ENCODE data around the gene ALLC. TPM values are rescaled to one million over a fixed set of nuclear protein-coding genes. Genes with fewer than 3 reads are reported as not detected.

ALLC gene
- total RNA-seq, 1 experiment from 2014 or later = not detected

DNA sequence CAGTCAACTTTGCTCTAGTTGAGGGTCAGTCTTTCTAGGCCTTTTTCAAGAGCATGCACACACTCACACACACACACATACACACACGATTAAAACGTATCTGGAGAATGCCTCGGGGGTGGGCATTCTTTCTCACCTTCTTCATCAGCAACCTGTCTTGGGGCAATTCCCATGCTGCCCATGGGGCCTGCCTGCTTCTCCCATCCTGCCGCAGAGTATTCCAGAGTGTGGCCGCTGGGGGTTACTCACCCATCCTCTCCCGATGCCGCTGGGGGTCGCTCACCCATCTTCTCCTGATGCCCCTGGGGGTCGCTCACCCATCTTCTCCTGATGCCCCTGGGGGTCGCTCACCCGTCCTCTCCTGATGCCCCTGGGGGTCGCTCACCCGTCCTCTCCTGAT lies 10.8 kb upstream of the ALLC start:
- H3K4me1 ChIP-seq (ENCODE audit: insufficient read depth, low read length) = peaks cover 6% of the 10 kb centered on the region; the same call in 1 of the 2 replicates
- no peak overlapping the region for H3K27ac ChIP-seq (ENCODE audit: low read length)
- no peaks in the 10 kb centered on the region for H3K79me2 ChIP-seq (ENCODE audit: low read length)
- TF ChIP-seq, protein P1, sequence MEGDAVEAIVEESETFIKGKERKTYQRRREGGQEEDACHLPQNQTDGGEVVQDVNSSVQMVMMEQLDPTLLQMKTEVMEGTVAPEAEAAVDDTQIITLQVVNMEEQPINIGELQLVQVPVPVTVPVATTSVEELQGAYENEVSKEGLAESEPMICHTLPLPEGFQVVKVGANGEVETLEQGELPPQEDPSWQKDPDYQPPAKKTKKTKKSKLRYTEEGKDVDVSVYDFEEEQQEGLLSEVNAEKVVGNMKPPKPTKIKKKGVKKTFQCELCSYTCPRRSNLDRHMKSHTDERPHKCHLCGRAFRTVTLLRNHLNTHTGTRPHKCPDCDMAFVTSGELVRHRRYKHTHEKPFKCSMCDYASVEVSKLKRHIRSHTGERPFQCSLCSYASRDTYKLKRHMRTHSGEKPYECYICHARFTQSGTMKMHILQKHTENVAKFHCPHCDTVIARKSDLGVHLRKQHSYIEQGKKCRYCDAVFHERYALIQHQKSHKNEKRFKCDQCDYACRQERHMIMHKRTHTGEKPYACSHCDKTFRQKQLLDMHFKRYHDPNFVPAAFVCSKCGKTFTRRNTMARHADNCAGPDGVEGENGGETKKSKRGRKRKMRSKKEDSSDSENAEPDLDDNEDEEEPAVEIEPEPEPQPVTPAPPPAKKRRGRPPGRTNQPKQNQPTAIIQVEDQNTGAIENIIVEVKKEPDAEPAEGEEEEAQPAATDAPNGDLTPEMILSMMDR (conservative IDR thresholded peaks at IDR 0.05; ENCODE audit: low read depth, low read length) = no peak
- TF ChIP-seq EZH2phosphoT487 (IDR thresholded peaks at IDR 0.05; ENCODE audit: borderline replicate concordance, low read length) = no peak
- no peak for TF ChIP-seq EZH2 (IDR thresholded peaks at IDR 0.05; ENCODE audit: low read length, unreplicated experiment)
- ChIA-PET POLR2A (ENCODE audit: unreplicated experiment) (no interaction called here), CTCF (no interaction called here)
- H3K4me2 ChIP-seq (ENCODE audit: low read length) = no peak overlapping the region
- H4K20me1 ChIP-seq (ENCODE audit: low read length) = no peaks in the 10 kb centered on the region
- H2AFZ ChIP-seq (ENCODE audit: low read length) = no peak overlapping the region
- intact Hi-C loops (cut with micrococcal nuclease) = no loop called here
- no peak overlapping the region for H3K9ac ChIP-seq (ENCODE audit: low read length)
- no peaks in the 10 kb centered on the region for H3K27me3 ChIP-seq (ENCODE audit: low read length)
- H3F3A ChIP-seq (ENCODE audit: low read length, unreplicated experiment) = no peaks in the 10 kb centered on the region
- no peaks in the 10 kb centered on the region for H3K9me3 ChIP-seq (ENCODE audit: low read length)
- no peak overlapping the region for H3K4me3 ChIP-seq (ENCODE audit: low read length)
- DNase-seq (no peak), ATAC-seq (no peak)
- no TSS peak for BruUV-seq (replicated peaks)
- no peaks in the 10 kb centered on the region for H3K36me3 ChIP-seq (ENCODE audit: low read depth, low read length)
- H3K9me2 ChIP-seq (replicated peaks; ENCODE audit: low read length) = no peaks in the 10 kb centered on the region

DNA sequence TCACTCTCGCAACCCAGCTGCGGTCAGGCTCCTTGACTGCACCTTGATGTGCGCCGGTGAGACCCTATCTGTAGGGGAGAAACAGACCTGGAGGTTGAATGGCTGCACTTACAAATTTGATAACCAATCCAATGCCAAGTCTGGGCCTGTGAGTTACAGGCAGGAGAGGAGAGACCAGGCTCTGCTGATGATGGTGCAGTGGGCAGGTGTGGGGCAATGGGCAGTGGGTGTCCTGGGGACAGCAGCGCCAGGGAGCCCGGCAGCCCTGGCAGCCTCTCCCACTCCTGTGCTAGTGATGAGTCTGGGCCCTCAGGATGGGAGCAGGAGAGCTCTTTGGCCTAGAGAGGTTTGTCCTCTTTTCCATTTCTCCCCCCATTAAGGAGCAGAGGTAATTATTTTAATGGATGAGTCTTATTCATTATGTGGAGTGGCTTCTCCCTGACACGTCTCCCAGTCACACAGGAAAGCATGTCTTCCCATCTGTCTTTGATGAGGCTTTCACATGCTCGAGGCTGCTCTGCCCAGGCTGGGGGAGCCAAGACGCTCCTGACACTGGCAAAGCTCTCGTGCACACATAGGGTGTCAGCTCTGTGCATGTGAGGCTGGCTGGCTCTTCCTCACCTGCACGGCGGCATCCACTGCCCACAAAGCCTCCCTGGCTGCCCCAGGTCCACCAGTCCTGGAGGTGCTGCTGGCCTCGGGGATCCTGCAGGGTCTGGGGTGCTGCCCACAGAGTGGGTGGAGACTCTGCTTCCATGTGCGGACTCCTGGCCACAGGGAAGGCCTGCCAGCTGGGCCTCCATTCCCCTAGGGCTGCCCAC lies 10.0 kb upstream of the ALLC start:
- no peaks in the 10 kb centered on the region for H3K27me3 ChIP-seq (ENCODE audit: low read length)
- H3K4me3 ChIP-seq (ENCODE audit: low read length) = no peak overlapping the region
- no TSS peak for BruUV-seq (replicated peaks)
- H3K9me3 ChIP-seq (ENCODE audit: low read length) = no peaks in the 10 kb centered on the region
- H3K9me2 ChIP-seq (replicated peaks; ENCODE audit: low read length) = no peaks in the 10 kb centered on the region
- intact Hi-C loops (cut with micrococcal nuclease) = no loop called here
- no peaks in the 10 kb centered on the region for H4K20me1 ChIP-seq (ENCODE audit: low read length)
- H3F3A ChIP-seq (ENCODE audit: low read length, unreplicated experiment) = no peaks in the 10 kb centered on the region
- no peak for TF ChIP-seq EZH2 (IDR thresholded peaks at IDR 0.05; ENCODE audit: low read length, unreplicated experiment)
- TF ChIP-seq, protein P1 (conservative IDR thresholded peaks at IDR 0.05; ENCODE audit: low read depth, low read length) = no peak
- TF ChIP-seq EZH2phosphoT487 (IDR thresholded peaks at IDR 0.05; ENCODE audit: borderline replicate concordance, low read length) = no peak
- H3K27ac ChIP-seq (ENCODE audit: low read length) = no peak overlapping the region
- H3K79me2 ChIP-seq (ENCODE audit: low read length) = no peaks in the 10 kb centered on the region
- ATAC-seq (no peak), DNase-seq (no peak)
- no peaks in the 10 kb centered on the region for H3K36me3 ChIP-seq (ENCODE audit: low read depth, low read length)
- ChIA-PET POLR2A (ENCODE audit: unreplicated experiment) (no interaction called here), CTCF (no interaction called here)
- H3K9ac ChIP-seq (ENCODE audit: low read length) = no peak overlapping the region
- peaks cover 6% of the 10 kb centered on the region; the same call in 1 of the 2 replicates for H3K4me1 ChIP-seq (ENCODE audit: insufficient read depth, low read length)
- no peak overlapping the region for H3K4me2 ChIP-seq (ENCODE audit: low read length)
- H2AFZ ChIP-seq (ENCODE audit: low read length) = no peak overlapping the region

DNA sequence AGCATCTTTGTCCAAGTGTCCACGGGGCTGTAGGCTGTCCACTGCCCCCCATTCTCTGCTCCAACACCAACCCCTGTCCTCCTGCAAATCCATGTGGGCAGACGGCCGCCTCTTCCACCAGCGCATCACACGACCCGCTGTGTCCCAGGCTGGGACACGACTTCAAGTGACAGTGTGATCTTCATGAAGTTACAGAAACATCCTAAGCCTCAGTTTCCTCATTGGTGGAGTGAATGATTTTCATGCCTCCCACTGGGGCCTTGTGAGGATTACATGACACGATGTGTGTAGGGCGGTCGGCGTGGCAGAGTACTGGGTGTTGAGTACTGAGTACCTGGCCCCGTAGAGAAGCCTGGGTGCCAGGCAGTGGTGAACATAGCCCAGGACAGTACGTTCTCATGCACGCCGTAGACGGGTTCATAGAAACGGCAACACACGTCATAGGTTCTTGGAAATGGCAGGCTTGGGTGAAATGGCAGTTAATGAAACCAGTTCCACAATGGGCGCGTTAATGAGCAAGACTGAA lies 9.3 kb upstream of the ALLC start:
- Histone ChIP-seq H3K4me3 (ENCODE audit: low read length) (no peak overlapping the region), H3K9me2 (replicated peaks; ENCODE audit: low read length) (no peaks in the 10 kb centered on the region), H3K9ac (ENCODE audit: low read length) (no peak overlapping the region), H3K79me2 (ENCODE audit: low read length) (no peaks in the 10 kb centered on the region), H3K4me2 (ENCODE audit: low read length) (no peak overlapping the region), H3K9me3 (ENCODE audit: low read length) (no peaks in the 10 kb centered on the region), H3F3A (ENCODE audit: low read length, unreplicated experiment) (no peaks in the 10 kb centered on the region), H3K4me1 (ENCODE audit: insufficient read depth, low read length) (peaks cover 6% of the 10 kb centered on the region; the same call in 1 of the 2 replicates), H2AFZ (ENCODE audit: low read length) (no peak overlapping the region), H3K27ac (ENCODE audit: low read length) (no peak overlapping the region), H3K36me3 (ENCODE audit: low read depth, low read length) (no peaks in the 10 kb centered on the region), H3K27me3 (ENCODE audit: low read length) (no peaks in the 10 kb centered on the region; the same call in 1 of the 2 replicates), H4K20me1 (ENCODE audit: low read length) (no peaks in the 10 kb centered on the region)
- ChIA-PET CTCF (no interaction called here), POLR2A (ENCODE audit: unreplicated experiment) (no interaction called here)
- TF ChIP-seq, protein P1 (conservative IDR thresholded peaks at IDR 0.05; ENCODE audit: low read depth, low read length) = no peak
- DNase-seq = no peak
- intact Hi-C loops (cut with micrococcal nuclease) = no loop called here
- BruUV-seq (replicated peaks) = no TSS peak
- no peak for ATAC-seq

Measured in PC-3 (cell line).